NCI-H2227 (cell line): ENCODE data around the gene MBTD1.

Experiments
- DNase-seq: peaks from one replicate; lab custom pipeline; 2025; ENCODE audit not compliant: unreplicated experiment; lab: John Stamatoyannopoulos, UW

Gene MBTD1

DNA sequence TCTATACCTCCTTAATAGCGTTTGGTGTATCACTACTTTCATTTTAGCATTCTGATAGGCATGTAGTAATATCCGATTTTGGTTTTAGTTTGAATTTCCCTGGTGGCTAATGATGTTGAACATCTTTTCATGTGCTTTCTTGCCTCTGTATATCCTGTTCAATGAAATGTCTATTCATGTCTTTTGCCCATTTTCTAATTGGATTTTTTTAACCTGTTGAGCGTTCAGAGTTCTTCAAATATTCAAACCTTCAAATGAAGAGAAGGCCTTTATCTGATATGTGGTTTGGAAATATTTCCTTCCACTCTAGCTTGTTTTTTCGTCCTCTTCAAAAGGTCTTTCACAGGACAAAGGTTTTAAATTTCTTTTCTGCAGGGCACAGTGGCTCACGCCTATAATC, 108.9 kb downstream of the MBTD1 start:
- no peak for DNase-seq

DNA sequence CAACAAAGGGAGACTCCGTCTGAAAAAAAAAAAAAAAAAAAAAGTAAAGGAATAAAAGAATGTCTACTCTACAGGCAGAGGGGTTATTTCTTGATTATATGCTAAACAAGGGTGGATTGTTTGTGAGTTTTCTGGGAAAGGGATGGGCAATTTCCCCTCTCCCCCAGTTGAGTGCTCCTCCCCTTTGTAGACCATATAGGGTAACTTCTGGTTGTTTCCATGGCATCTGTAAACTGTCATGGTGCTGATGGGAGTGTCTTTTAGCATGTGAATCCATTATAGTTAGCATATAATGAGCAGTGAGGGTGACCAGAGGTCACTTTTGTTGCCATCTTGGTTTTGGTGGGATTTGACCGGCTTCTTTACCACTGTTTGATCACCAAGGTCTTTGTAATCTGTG, 110.7 kb downstream of the MBTD1 start:
- no peak for DNase-seq

DNA sequence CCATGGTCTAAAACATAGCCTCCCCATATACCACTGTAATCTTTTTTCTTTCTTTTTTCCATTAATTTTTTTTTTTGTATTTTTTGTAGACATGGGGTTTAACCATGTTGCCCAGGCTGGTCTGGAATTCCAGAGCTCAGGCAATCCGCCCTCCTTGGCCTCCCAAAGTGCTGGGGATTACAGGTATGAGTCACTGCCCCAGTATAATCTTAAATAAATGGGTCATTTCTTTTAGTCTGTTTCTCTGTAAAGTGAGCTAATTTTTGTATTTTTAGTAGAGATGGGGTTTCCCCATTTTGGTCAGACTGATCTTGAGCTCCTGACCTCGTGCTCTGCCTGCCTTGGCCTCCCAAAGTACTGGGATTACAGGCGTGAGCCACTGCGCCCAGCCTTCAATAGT, 112.2 kb downstream of the MBTD1 start:
- no peak for DNase-seq

DNA sequence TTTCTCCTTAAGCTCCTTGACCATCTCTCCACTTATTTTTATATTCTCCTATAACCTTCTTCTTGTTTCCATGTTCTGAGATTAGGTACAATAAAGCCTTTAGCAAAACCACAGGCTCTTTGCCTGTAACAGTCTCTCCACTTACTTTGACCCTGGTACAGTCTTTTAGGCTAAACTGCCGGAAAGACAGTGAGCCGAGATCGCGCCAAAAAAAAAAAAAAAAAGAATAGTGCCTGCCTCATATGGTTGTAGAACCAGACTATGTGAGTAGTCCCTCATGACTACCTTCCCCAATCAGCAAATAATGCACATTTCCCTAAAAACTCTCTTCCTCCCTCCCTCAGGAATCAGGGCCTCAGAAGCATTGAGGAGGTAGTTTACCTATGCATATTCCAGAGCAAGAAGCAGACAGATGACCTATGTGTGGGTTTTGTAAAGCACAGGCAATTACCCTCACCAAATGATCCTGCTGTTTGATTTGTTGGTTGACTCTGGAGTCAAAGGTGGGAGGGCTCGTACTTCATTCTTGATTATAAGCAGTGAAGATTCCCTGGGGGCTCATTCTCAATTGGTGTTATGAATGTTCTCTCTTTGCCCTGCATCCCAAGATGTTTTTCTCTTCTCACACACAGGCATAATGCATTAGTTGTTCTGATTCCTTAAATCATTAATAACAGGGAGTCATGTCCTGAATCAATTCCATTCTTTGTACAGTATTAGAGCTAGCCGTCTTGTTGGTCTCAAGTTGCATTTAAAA, 115.4 kb downstream of the MBTD1 start:
- peak; percentile 40 for DNase-seq

DNA sequence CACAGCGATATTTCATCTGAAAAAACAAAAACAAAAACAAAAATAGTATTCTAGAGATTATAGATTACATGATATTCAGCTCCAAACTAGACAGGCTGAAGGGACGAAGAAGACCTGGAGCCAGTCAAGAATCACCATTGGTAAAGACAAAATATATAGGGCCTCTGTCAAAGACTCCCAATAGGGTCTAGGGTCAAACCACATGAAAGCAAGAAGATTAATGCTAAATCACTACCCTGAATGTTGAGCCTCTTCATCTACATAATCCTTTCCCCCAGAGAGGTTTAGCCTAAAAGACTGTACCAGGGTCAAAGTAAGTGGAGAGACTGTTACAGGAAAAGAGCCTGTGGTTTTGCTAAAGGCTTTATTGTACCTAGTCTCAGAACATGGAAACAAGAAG, 117.3 kb downstream of the MBTD1 start:
- no peak for DNase-seq

DNA sequence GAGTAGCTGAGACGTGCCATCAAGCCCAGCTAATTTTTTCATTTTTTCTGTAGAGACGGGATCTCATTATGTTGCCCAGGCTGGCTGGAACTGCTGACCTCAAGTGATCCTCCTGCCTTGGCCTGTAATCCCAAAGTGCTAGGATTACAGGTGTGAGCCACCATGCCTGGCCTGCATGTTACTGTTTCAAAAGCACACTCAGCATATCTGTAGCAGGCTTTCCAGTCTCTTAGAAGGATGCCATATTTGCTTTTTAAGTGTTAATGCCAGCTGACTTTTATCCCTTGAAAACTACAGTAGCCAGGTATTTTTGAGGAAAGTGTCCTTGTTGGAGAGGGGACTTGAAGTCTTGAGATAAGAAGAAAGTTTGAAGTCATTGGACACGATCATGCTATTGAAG, 123.9 kb downstream of the MBTD1 start:
- DNase-seq = no peak

DNA sequence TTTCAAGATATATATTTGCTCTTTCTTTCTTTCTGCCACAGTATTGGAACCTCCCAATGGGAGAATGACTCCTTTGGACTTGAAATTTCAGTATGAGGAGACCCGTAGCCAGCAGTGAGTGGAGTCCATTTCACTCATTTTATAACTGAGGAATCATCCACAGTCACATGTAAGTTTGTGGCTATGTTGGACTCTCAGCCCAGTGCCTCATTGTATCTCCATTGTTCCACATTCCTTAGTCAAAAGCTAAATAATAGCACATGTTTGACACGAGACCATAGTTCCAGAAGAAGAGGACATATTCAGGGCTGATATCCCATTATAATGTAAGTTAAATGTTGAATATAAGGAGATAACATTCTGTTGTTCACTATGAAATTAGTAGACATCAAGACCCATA, 126.5 kb downstream of the MBTD1 start:
- DNase-seq = no peak

DNA sequence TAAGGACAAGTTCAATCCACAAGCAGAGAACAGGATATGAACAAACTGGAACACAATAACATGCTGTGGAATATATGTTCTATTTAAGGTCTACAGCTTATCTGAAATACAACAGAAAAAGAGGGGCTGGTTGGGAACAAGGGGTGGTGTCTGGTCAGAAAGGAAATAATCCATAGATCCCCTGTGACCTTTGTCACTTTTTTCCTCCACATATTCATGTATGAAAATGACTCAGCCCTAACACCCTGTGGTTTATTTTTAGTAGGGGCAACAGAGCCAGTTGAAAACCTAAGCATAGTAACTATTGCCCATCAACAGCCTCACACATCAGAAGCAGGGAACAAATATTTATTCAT, 126.9 kb downstream of the MBTD1 start:
- no peak for DNase-seq

DNA sequence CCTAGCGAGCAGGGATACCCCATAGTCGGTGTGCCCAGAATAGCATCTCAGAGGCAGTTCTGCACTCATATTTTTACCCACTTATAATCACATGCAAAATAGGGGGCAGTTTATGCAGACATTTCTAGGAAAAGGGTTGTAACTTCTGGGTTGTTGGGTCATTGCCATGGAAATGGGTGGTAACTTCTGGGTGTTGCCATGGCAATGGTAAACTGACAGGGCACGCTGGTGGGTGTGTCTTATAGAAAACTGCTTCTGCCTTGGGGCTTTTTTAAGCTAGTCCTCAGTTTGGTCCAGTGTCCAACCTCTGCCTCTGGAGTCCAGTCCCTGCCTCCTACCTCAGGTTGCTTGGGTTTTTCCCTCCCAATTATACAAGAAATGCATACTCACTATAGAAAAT, 131.8 kb downstream of the MBTD1 start:
- DNase-seq = no peak
